NCI-H2196 treated with DMSO at 0.1 percent for 48 hours (cell line): Measurements from ENCODE around the gene UBE2D3.

Experiments
- DNase-seq: peaks from one replicate; lab custom pipeline; 2025; ENCODE audit not compliant: unreplicated experiment; lab: John Stamatoyannopoulos, UW

Gene UBE2D3

GRCh38 chr4:102792361-102792936 lies 34.9 kb downstream of the UBE2D3 start:
- DNase-seq = no peak

GRCh38 chr4:102791318-102791835 lies 36.0 kb downstream of the UBE2D3 start:
- DNase-seq = no peak

- no peak for DNase-seq
Measured at GRCh38 chr4:102789317-102789717, 38.0 kb downstream of the UBE2D3 start.

GRCh38 chr4:102787944-102788343 lies 39.4 kb downstream of the UBE2D3 start:
- no peak for DNase-seq

- DNase-seq = no peak
Measured at GRCh38 chr4:102787096-102787881, 40.1 kb downstream of the UBE2D3 start.

GRCh38 chr4:102786279-102786678 lies 41.1 kb downstream of the UBE2D3 start:
- no peak for DNase-seq

- DNase-seq = no peak
Measured at GRCh38 chr4:102783006-102783405, 44.3 kb downstream of the UBE2D3 start.

GRCh38 chr4:102781570-102781969 lies 45.8 kb downstream of the UBE2D3 start:
- DNase-seq = no peak

- DNase-seq = no peak
Measured at GRCh38 chr4:102780476-102781144, 46.7 kb downstream of the UBE2D3 start.

- no peak for DNase-seq
Measured at GRCh38 chr4:102779204-102779603, 48.1 kb downstream of the UBE2D3 start.

GRCh38 chr4:102778720-102779119 lies 48.6 kb downstream of the UBE2D3 start:
- no peak for DNase-seq

GRCh38 chr4:102775805-102776204 lies 51.5 kb downstream of the UBE2D3 start:
- no peak for DNase-seq

- DNase-seq = no peak
Measured at GRCh38 chr4:102774254-102774653, 53.1 kb downstream of the UBE2D3 start.

- DNase-seq = no peak
Measured at GRCh38 chr4:102772738-102773340, 54.5 kb downstream of the UBE2D3 start.

GRCh38 chr4:102764901-102765300 lies 62.5 kb downstream of the UBE2D3 start:
- no peak for DNase-seq

GRCh38 chr4:102761906-102762305 lies 65.4 kb downstream of the UBE2D3 start:
- DNase-seq = no peak

GRCh38 chr4:102761296-102761701 lies 66.1 kb downstream of the UBE2D3 start:
- DNase-seq = no peak

GRCh38 chr4:102760645-102761295 lies 66.6 kb downstream of the UBE2D3 start, which contains the start of gene MANBA:
TSS of gene MANBA (minus strand) at chr4:102760968. CDS start at chr4:102760894, 74 bp downstream.
- DNase-seq = no peak

- no peak for DNase-seq
Measured at GRCh38 chr4:102759831-102760644, 67.3 kb downstream of the UBE2D3 start.
